Endometrium (tissue), 2 donors: Measurements from ENCODE around the gene PLAC8.
"Not testable (repeated sequence)": the region's sequence is repeated elsewhere in the genome, so short reads cannot be mapped to it uniquely, and the experiment has no call there.

Experiments
- FAIRE-seq: peaks from 2 replicates; lab custom pipeline; 2012; peaks lifted over from hg19 to GRCh38; lab: Jason Lieb, UNC
- donor health status: control.
- donor health status: control.

The PLAC8 gene

DNA sequence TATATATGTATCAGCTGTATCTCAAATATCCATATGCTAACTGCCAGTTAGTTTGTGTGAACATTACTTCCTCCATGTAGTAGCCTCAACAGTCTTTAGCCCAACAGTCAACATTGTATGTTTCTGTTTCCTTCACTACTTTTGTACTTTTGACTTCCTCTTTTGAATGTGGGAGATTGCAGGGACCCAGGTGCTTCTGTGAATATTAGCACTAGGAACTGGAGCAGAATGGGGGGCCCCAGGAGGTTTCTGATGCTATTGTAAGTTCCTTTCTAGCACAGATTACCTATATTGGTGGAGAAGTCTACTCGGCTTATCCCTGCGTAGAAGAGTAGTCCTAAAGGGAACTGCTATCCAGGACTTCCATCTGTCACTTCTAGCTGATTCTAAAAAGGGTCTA is 2.3 kb downstream of the PLAC8 start:
- no peak for FAIRE-seq

DNA sequence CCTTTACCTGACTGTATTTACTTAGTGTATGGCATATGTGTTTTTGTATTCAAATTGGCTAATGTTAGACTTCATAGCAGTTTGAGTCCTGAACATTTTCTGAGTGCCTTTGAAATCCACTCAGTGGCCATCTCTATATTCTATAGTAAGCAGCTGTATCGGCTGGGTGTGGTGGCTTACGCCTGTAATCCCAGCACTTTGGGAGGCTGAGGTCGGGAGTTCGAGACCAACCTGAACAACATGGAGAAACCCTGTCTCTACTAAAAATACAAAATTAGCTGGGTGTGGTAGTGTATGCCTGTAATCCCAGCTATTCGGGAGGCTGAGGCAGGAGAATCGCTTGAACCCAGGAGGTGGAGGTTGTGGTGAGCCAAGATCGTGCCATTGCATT is 2.8 kb downstream of the PLAC8 start:
- FAIRE-seq: not testable (repeated sequence)

DNA sequence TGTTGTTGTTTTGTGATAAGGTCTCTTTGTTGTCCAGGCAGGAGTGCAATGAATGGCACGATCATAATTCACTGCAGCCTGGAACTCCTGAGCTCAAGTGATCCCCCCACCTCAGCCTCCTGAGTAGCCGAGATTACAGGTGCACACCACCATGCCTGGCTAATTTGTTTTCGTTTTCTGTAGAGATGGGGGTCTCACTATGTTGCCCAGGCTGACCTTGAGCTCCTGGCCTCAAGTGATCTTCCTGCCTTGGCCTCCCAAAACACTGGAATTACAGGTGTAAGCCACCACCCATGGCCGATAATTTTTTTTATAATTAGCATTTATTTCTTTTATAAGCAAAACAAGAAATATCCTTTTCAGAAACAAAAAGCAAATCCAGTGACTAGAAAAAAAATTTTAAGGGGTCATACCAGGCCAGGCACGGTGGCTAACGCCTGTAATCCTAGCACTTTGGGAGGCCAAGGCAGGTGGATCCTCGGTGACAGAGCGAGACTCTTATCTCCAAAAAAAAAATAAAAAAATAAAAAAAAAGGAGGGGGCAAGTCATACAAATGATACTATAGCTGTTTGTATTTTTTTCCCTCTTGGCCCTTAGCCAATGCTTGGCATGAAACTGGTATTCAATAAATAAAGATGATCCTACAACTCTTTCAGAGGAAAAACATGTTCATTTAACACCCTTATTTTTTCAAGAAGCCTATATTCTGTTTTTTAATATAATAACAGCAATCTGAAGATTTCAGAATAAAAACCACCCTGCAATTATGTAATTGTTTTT is 3.4 kb downstream of the PLAC8 start:
- no peak for FAIRE-seq

DNA sequence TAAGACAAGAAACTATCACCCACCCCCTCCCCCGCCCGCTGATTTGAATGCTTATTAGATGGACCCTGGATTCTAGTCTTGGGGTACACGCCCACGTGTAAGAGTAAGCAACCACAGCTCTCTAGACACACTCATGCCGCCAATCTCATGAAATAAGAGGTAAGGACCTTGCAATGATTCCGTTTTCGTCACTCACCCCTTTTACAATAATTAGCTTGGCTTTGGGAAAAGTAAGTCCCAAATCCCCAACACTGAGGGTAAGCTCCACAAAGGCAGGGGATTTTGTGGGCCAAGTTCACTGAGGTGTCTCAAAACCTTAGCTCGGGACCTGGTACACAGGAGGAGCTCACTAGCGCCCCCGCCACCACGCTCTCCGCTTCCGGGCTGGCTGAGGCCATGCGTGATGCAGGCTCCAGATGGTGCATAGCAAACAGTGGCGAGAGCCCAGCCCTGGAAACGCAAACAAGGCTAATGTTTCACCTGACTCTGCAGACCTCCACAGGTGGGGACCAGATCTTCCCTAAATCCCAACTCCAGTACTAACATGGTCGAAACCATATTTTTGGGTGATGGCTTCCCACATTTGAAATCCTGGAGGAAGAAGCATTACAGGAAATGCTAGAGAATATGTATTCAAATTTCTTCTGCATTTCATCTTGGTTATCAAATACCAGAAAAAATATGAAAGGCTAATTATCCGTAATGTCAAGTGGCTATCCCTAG is 4.1 kb downstream of the PLAC8 start:
- FAIRE-seq: no peak

DNA sequence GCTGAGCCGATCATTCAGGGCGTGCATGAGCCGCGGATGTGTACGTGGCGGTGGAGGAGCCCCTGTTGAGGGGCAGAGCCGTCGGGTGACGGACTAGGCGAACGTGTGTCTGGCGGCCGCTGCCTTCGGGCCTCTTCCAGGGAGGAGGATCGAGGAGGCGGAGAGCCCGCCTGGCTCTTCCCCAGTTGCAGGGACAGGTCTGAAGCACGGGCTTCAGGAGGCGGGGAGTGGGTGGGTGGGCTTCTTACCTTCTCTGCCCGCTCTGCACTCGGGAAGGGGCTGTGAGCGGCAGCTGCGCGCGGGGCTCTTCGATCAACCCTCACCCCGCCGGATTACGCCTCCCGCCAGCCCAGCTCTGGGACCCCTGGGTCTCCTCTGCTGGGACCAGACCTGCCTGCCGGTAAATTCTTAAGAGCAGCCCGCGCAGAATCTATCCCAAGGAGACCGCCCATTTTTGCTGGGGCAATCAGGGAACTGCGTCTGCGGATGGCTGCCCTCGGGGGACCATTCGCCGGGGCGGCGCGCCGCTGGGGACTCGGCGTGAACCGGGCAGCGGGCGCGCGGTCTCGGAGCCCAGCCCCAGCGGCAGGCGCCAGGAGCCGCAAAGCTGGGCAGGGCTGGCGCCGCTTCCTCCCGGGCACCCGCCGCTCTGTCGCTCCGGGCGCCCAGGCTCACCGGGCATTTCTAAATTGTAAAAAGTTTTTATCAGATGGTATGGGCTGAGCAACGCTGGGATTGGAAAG is 4.9 kb downstream of the PLAC8 start:
- no peak for FAIRE-seq

DNA sequence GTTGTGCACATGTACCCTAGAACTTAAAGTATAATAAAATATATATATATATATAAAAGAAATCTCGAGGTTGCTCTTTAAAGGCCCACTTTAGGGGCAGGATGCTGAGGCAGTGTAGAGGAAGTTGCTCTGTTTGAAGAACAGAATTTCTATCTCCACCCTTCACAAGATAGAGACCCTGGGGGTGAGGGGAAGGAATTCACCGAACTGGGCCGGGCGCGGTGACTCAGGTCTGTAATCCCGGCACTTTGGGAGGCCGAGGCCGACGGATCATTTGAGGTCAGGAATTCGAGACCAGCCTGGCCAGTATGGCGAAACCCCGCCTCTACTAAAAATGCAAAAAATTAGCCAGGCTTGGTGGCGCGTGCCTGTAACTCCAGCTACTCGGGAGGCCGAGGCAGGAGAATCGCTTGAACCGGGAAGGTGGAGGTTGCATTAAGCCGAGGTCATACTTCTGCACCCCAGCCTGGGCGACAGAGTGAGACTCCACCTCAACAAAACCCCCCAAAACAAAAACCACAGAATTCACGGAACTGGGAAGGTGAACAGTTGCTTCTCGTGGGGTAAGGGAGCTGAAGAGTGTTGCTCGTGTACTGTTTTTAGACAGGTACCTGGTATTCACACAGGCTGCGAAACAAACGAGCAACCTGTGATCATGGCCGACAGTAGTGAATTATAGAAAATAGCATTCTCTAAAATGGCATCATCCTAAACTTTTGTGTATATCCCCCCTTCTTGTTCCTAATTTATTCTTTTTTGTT is 6.2 kb downstream of the PLAC8 start:
- FAIRE-seq: no peak

DNA sequence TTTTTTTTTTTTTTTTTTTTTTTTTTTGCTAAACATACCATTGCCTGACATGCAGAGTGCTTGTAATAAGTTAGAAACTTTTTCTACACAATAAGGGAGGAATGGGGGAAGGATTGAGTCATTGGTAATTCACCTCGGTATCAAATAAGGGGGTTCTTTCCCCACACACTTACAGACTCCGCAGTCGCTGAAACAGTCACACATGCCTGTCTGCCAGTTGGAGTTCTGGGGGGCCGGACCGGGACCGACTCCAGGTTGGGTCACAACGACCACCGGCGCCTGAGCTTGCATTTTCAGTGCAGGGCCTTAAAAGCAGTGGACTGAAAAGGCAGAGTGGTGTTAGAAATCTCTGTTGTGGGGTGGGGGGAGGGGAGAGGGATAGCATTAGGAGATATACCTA is 6.9 kb downstream of the PLAC8 start:
- FAIRE-seq: no peak

DNA sequence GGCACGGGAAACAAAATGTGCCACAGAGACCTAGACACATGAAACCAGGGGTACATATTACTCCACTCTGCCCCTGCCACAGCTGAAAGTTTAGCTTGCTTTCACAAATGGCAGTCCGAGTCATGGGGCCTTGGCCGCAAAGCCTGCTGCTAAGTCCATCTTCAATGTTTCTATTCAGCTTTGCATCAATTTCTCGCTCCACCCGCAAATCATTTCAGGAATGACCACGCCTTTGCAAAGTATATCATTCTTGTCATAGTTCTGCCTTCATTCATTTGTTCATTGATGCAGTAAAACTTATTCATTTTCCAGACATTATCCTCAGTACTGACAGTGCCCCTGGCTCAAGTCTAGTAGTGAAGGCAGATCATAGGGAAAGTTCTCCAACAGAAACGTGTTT is 9.5 kb downstream of the PLAC8 start:
- FAIRE-seq: no peak

DNA sequence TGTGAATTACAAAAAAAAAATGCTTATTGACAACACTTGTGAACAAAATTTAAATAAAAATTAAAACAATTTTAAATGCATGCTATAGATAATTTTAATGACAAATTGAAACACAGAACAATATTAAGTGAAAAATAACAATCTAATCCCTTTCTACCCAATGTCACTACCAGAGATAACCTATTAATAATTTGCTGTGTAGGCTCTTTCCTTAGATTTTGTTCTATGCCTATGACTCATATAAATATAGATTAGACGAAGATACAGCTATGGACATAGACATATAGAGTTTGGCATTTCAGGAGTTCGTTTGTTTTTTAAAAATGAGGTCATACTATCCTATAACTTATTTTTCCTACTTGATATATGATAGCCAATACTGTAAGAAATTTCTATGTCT is 18.1 kb downstream of the PLAC8 start:
- no peak for FAIRE-seq

DNA sequence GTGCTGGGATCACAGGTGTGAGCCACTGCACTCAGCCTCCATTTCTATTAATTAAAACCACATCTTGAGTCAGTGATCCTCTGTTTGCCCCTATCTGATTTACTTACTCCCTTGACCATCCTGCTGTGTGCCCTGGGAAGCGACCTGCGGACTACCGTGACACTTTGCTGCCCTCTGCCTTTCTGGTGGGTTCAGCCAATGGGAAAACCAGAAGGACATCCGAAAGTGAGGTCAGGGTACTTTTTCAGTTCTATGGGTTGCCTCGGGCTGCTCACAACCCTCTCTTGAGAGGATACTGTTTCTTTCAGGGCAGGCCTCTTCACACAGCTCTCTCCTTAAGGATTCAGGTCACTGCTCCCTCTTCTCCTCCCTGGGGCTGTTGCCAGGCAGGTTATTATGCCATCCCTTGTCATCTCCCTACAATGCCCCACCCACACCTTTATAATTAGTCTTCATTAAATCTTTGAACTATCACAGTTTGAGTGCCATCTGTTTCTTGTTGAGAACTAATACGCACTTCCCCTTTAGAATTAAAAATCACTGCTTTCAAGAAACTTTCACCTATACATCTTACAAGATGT is 21.4 kb downstream of the PLAC8 start:
- FAIRE-seq: no peak

DNA sequence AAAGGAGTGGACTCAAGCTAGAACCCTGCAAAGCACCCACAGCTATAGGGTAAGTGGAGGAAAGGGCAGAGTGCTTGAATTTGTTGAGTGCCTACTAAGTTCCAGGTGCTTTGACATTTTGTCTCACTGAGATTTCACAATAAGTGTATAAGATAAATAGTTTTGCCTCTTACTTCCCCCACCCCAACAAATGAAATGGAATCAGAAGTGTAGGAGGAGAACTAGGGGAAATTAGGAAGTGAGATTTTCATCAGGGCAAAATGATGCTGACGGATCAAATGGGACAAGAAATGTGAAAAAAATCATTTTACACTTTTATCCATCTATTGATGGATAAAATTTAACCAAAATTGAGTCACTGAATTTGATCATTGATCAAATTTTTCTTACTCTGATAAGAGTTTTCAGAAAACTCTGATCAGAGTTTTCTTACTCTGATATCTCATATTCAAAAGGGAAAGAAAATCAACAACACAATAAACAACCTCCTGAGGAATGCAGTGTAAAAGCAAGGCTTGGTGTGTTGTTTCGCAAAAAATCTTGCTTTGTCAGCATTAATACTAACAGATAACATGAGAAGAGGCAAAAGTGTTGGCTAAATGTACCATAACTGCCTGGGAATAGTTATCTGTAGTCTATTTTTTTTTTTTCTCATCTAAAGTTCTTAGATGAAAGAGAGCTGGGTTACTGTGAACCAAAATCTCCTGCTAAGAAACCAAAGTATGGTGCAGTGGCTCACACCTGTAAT is 24.9 kb downstream of the PLAC8 start:
- no peak for FAIRE-seq

DNA sequence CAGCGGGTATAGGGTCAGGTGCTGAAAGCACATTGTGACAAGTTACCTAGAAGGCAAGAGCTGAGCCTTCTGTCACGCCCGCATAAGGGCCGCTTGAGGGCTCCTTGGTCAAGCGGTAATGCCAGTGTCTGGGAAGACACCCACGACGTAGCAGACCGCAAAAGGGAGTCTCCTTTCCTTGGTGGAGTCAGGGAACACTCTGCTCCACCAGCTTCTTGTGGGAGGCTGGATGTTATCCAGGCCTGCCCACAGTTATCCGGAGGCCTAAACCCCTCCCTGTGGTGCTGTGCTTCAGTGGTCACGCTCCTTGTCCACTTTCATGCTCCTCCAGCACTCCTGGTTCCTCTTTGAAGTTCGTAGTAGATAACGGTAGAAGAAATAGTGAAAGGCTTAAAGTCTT is 29.6 kb downstream of the PLAC8 start:
- FAIRE-seq: not testable (repeated sequence)

DNA sequence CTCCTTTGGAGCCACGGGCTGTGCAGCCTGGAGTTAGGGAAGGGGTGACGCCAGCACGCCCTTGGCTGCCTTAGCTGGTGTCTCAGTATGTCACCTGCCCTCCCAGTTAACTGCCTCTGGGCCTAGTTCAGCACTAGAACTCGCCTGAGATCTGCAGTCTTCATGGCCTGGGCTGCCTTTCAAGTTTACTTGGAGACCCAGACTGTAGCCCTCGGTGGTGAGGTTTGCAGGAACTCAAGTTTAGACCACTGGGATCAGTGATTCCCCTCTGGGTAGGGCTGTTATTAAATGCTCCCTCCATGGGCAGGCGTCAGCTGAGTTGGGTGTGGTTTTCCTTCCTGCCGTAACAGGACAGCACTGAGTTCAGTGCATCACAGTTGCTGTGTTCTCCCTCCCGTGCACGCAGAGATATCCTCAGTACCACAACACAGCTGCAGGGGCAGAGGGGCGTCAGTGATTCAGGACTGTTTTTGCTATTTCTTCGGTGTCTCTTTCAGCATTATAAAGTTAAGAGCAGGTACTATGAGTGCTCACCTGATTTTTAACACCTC is 30.5 kb downstream of the PLAC8 start:
- no peak for FAIRE-seq

DNA sequence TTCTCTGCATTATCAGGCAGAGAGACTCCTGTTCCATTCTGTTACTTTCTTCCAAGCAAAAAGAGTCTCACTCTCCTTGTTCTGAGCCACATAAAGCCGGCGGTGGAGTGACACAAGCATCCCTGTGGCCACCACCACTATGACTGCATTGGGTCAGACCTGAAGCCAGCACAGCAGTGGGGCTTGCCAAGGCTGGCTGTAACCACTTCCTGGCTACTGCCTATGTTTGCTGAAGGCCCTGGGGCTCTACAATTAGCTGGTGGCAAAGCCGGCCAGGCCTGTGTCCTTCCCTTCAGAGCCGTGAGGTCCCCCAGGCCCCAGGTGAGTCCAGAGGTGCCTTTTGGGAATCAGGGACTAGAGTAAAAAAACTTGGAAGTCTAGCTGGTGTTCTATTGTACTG is 31.8 kb downstream of the PLAC8 start:
- FAIRE-seq: no peak

DNA sequence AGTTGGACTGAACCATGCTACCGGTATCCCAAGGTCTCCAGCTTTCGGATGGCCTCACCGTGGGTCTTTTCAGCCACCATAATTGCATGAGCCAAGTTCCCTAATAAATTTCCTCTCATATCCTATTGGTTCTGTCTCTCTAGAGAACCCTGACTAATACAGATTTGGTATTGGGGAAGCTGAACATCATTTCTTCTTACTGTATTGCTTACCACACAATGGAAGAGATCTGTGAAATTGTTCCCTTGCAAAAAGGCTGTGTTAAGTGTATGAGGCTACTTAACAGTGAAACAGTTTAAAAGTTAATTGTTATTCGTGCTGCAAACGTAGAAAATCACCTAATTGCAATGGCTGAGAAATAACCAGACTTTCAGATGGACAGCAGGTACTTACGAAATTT is 34.0 kb downstream of the PLAC8 start:
- no peak for FAIRE-seq

DNA sequence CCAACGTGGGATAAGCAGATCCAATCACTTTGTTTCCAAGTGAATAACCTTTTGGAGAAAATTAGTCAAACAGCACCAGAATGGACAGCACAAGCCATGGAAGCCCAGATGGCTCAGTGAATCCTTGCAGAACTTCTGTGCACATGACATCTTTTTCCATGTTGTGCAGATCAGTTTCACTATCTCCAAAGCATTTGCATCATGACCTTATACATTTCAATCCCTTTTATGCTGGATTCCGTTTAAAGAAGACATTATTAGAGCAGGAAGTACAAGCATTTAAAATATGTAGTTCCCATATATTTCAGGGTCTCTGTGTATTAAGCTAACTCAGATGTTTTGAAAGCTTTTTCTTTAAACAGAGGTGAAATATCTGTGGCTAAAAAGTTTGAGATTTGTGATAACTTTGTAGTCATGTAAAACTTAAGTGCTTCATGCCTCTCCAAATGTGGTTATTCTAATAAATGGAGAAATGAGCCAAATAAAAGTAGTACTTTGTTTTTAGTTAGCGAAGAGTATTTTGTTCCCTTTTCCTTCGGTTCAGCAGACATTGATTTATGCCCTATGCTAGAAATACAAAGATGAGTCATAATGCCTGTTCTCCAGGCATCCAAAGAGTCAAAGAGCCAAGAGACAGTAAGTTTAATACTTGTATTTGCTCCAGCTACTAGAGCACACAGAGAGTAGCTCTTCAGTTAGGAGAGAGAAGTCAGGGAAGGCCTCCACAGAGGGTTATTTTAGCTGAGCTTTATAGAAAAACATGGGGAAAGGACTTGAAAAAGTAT is 39.0 kb downstream of the PLAC8 start:
- peak; percentile 33 for FAIRE-seq

DNA sequence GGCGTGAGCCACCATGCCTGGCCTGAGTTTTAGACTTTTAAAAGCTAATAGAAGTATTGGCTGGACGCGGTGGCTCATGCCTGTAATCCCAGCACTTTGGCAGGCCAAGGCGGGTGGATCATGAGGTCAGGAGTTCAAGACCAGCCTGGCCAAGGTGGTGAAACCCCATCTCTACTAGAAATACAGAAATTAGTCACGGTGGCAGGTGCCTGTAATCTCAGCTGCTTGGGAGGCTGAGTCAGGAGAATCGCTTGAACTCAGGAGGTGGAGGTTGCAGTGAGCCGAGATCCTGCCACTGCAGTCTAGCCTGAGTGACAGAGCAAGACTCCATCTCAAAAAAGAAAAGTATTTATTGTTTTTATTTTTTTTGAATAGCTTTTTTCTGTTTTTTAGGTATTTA is 39.7 kb downstream of the PLAC8 start:
- FAIRE-seq: not testable (repeated sequence)

DNA sequence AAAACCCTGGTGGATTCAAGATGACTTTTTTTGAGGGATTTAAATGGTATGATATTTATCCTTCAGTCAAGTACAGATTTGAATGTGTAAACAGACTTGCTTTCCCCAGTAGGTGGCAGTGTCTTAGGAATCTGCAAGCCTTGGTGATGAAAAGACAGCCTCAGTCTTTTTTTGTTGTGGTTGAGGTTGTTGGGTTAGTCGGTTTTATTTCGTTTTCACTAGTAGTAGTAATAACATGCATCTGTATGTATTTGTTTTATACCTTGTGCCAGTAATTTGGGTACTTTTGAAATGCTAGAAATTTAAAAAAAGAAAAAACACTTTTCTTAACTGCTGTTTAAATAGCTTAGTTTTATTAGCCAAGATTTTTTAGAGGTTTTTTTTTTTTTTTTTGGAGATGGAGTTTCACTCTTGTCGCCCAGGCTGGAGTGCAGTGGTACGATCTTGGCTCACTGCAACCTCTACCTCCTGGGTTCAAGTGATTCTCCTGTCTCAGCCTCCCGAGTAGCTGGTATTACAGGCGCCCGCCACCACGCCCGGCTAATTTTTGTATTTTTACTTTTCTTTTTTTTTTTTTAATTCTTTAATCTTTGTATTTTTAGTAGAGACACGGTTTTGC is 40.3 kb downstream of the PLAC8 start:
- peak; percentile 88 for FAIRE-seq

DNA sequence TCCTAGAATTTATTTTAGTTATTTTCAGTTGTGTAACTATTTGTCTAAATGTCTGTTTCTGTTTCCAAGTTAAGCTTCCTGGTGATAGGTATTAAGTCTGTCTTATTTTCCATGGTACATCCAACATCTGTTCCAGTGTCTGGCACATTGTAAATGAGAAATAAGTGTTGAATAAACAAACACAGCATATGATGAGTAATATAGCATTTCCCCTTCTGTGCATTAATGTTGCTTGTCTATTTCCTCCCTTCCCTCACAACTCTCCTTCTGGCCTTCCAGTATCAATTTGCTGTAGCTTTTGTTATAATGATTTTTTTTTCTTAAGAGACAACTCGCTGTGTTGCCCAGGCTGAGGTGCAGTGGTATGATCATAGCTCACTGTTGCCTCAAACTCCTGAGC is 43.4 kb downstream of the PLAC8 start:
- no peak for FAIRE-seq
